MCF 10A (cell line): ENCODE results near the gene AGO3. TPM values are rescaled to one million over a fixed set of nuclear protein-coding genes. Genes with fewer than 3 reads are reported as not detected.

Experiments used
- BruUV-seq: library from RNA; stranded (reverse); fragments of 400-500 nt; replicated peaks from 2 replicates; lab custom pipeline; 2021; lab: Mats Ljungman, UMichigan
- CTCF ChIA-PET: fragments of 300-600 bp; sonication (Branson Sonifier 250); formaldehyde crosslinking; extraction: SDS; loops from one replicate; lab custom pipeline; 2021; ENCODE audit warnings: antibody characterized with exemption, inconsistent platforms; lab: Yijun Ruan, JAX
- POLR2A ChIA-PET: fragments of 300-600, 350-650 bp; sonication (Branson Sonifier 250); formaldehyde crosslinking; extraction: SDS; loops from one replicate; lab custom pipeline; 2020; ENCODE audit warnings: antibody characterized with exemption, inconsistent platforms; lab: Yijun Ruan, JAX
- DNase-seq: peaks from one replicate; pipeline ENCODE4 v3.0.0-alpha.2; 2018; ENCODE audit not compliant: unreplicated experiment
- H3K27ac Mint-ChIP-seq: one replicate; pipeline ENCODE4 v1.8.0; 2022; ENCODE audit warnings: mild to moderate bottlenecking, low read depth, mixed read lengths; ENCODE audit not compliant: unreplicated experiment
- H3K27me3 Mint-ChIP-seq: one replicate; pipeline ENCODE4 v1.8.0; 2022; ENCODE audit warnings: mixed read lengths; ENCODE audit not compliant: insufficient read depth, unreplicated experiment
- H3K36me3 Mint-ChIP-seq: one replicate; pipeline ENCODE4 v1.8.0; 2022; ENCODE audit warnings: mild to moderate bottlenecking, moderate library complexity, mixed read lengths; ENCODE audit not compliant: insufficient read depth, unreplicated experiment
- H3K4me1 Mint-ChIP-seq: one replicate; pipeline ENCODE4 v1.8.0; 2022; ENCODE audit warnings: mixed read lengths; ENCODE audit not compliant: insufficient read depth, unreplicated experiment
- H3K4me3 Mint-ChIP-seq: one replicate; pipeline ENCODE4 v1.8.0; 2022; ENCODE audit warnings: mild to moderate bottlenecking, moderate library complexity, mixed read lengths; ENCODE audit not compliant: unreplicated experiment
- H3K9me3 Mint-ChIP-seq: one replicate; pipeline ENCODE4 v1.8.0; 2022; ENCODE audit warnings: mixed read lengths; ENCODE audit not compliant: unreplicated experiment
- CTCF ChIP-seq: fragments of 200-600 bp; IDR thresholded peaks from one replicate; pipeline ENCODE4 v1.8.0; 2022; ENCODE audit warnings: antibody characterized with exemption, mild to moderate bottlenecking; ENCODE audit not compliant: unreplicated experiment
- intact Hi-C: fragments of 100-400 bp; cut with micrococcal nuclease; formaldehyde crosslinking; loops from 2 replicates; pipeline ENCODE4 v1.14.1; 2022
- total RNA-seq: library from RNA; stranded (reverse); gene quantifications from 2 replicates; pipeline ENCODE4 v1.2.3, GENCODE V29; 2022

The AGO3 gene
- total RNA-seq, 1 experiment from 2014 or later: 31.6 TPM

GRCh38 chr1:35893051-35893879 lies 37.6 kb upstream of the AGO3 start:
- Mint-ChIP-seq H3K4me1 (no peaks in the 10 kb centered on the region), H3K36me3 (peaks cover 45% of the 10 kb centered on the region), H3K9me3 (no peaks in the 10 kb centered on the region), H3K27ac (no peak overlapping the region), H3K4me3 (no peak overlapping the region), H3K27me3 (no peaks in the 10 kb centered on the region)
- no peak for DNase-seq
- no peak for TF ChIP-seq CTCF
- no TSS peak for BruUV-seq
- POLR2A ChIA-PET: no interaction called here
- CTCF ChIA-PET: interaction anchor here (0.7 kb wide), 1 partner anchor 13 kb away, joined by 3 read pairs; no protein-coding TSS in a partner anchor
- intact Hi-C loops: no loop called here

- DNase-seq: no peak
- CTCF ChIA-PET: interaction anchor here (0.7 kb wide), 1 partner anchor 12 kb away, joined by 3 read pairs; no protein-coding TSS in a partner anchor
- no peak overlapping the region for H3K4me3 Mint-ChIP-seq
- H3K27ac Mint-ChIP-seq: no peak overlapping the region
- BruUV-seq: no TSS peak
- no peaks in the 10 kb centered on the region for H3K9me3 Mint-ChIP-seq
- no peaks in the 10 kb centered on the region for H3K4me1 Mint-ChIP-seq
- POLR2A ChIA-PET: no interaction called here
- intact Hi-C loops: no loop called here
- no peak for TF ChIP-seq CTCF
- H3K36me3 Mint-ChIP-seq: peaks cover 39% of the 10 kb centered on the region
- no peaks in the 10 kb centered on the region for H3K27me3 Mint-ChIP-seq
Observed at GRCh38 chr1:35894183-35894582, 36.7 kb upstream of the AGO3 start.

GRCh38 chr1:35894656-35895055 lies 36.2 kb upstream of the AGO3 start:
- POLR2A ChIA-PET: no interaction called here
- Mint-ChIP-seq H3K4me1 (no peaks in the 10 kb centered on the region), H3K27me3 (no peaks in the 10 kb centered on the region), H3K9me3 (no peaks in the 10 kb centered on the region), H3K27ac (no peak overlapping the region), H3K36me3 (peaks cover 35% of the 10 kb centered on the region), H3K4me3 (no peak overlapping the region)
- no peak for TF ChIP-seq CTCF
- intact Hi-C loops: no loop called here
- CTCF ChIA-PET: no interaction called here
- DNase-seq: no peak
- no TSS peak for BruUV-seq

- intact Hi-C loops: no loop called here
- no peak for DNase-seq
- ChIA-PET CTCF (interaction anchor here (0.7 to 1.8 kb wide), 3 partner anchors 13 to 331 kb away, joined by 3 to 6 read pairs (median 3); no protein-coding TSS in a partner anchor), POLR2A (interaction anchor here (0.7 kb wide), 2 partner anchors 31 to 134 kb away, joined by 3 to 5 read pairs; partner anchors contain the start of gene AGO3)
- Mint-ChIP-seq H3K4me3 (no peak overlapping the region), H3K9me3 (no peaks in the 10 kb centered on the region), H3K4me1 (no peaks in the 10 kb centered on the region), H3K27me3 (no peaks in the 10 kb centered on the region), H3K27ac (no peak overlapping the region), H3K36me3 (peaks cover 26% of the 10 kb centered on the region)
- TF ChIP-seq CTCF: no peak
- no TSS peak for BruUV-seq
Observed at GRCh38 chr1:35899941-35900340, 31.0 kb upstream of the AGO3 start.
